Adipocyte (in vitro differentiated cells): Measurements from ENCODE around the gene BRD3OS.

Source experiments
- DNase-seq: peaks from one replicate; pipeline ENCODE4 v3.0.0-alpha.2; 2015; ENCODE audit warnings: low read depth
- H3K27me3 ChIP-seq: replicated peaks from 2 replicates; pipeline ENCODE4 v1.7.0; 2013; ENCODE audit warnings: mild to moderate bottlenecking, low read length, moderate library complexity; ENCODE audit not compliant: control insufficient read depth, insufficient read depth
- H3K36me3 ChIP-seq: 2 replicates; pipeline ENCODE4 v1.7.0; 2013; ENCODE audit warnings: low read length, mild to moderate bottlenecking, moderate library complexity; ENCODE audit not compliant: control insufficient read depth, insufficient read depth, severe bottlenecking
- H3K4me1 ChIP-seq: 2 replicates; pipeline ENCODE4 v1.7.0; 2013; ENCODE audit warnings: mild to moderate bottlenecking, low read length, moderate library complexity; ENCODE audit not compliant: control insufficient read depth, insufficient read depth
- H3K4me3 ChIP-seq: 2 replicates; pipeline ENCODE4 v1.7.0; 2013; ENCODE audit warnings: mild to moderate bottlenecking, low read length, moderate library complexity
- H3K9ac ChIP-seq: 2 replicates; pipeline ENCODE4 v1.7.0; 2013; ENCODE audit warnings: mild to moderate bottlenecking, low read length, moderate library complexity
- H3K9me3 ChIP-seq: 2 replicates; pipeline ENCODE4 v1.7.0; 2013; ENCODE audit warnings: mild to moderate bottlenecking, low read length, moderate library complexity; ENCODE audit not compliant: control insufficient read depth

BRD3OS gene, protein sequence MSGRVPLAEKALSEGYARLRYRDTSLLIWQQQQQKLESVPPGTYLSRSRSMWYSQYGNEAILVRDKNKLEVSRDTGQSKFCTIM

DNA sequence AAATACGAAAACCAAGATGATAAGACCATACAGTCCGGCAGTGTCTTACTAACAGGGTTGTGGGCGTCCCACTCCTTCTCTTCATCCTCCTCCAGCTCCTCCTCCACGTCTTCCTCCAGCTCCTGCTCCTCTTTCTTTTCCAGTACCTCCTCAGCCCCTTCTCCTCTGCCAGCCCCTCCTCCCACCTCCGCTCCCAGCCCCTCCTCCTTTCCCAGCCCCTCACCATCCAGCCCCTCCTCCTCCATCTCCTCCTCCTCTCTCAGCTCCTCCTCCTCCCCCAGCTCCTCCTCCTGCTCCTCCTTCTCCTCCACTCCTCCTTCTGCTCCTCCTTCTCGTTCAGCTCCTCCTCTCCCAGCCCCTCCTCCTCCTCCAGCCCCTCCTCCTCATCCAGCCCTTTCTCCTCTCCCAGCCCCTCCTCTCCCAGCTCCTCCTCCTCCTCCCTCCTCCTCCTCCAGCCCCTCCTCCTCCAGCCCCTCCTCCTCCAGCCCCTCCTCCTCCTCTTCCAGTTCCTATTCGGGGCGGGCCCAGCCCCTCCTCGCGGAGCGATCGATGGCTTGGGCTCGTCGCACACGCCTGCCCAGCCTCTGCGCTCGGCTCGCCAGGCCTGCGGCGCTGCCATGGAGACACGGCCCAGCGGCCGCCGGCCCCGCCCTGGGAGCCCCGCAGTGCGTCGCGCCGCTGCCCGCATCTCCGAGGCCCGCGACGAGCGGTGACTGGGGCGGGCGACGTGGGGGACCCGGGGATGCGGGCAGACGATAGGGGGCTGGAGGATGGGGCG, at the start of gene BRD3OS:
Gene BRD3OS (plus strand): TSS at position 654 of the 778 bp plus-strand sequence. CDS start 1,267 bp downstream, outside the sequence.
- peaks cover 14% of the 10 kb centered on the region for H3K4me1 ChIP-seq
- H3K4me3 ChIP-seq = peak within 1 kb of the TSS; percentile 83
- H3K9me3 ChIP-seq = no peaks in the 10 kb centered on the region
- H3K36me3 ChIP-seq = no peaks in the 10 kb centered on the region
- peak; percentile 100 for DNase-seq
- peak within 1 kb of the TSS; percentile 76 for H3K9ac ChIP-seq
- no peaks in the 10 kb centered on the region for H3K27me3 ChIP-seq

DNA sequence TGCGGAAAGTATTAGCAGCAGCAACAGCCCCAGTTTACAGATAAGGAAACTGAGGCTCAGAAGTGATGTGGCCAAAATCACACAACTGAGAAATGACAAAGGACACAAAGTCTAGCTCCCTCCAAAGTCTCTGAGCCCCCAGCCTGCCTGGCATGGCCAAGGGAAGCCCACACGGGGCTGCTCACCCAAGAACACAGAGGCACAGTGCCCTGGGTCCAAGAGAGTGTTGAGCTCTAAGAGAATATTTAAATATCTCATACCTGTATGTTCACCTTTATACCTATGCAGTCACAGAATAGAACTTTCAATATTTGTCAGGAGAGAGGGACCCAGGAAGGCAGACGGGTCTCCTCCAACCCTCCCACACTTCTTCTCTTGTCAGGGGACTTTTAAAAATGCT, 49.8 kb upstream of the BRD3OS start:
- no peak overlapping the region for H3K9ac ChIP-seq
- no peak overlapping the region for H3K4me3 ChIP-seq
- DNase-seq = no peak
- H3K36me3 ChIP-seq = no peaks in the 10 kb centered on the region
- no peaks in the 10 kb centered on the region for H3K27me3 ChIP-seq
- H3K4me1 ChIP-seq = peaks cover 26% of the 10 kb centered on the region
- H3K9me3 ChIP-seq = no peaks in the 10 kb centered on the region

DNA sequence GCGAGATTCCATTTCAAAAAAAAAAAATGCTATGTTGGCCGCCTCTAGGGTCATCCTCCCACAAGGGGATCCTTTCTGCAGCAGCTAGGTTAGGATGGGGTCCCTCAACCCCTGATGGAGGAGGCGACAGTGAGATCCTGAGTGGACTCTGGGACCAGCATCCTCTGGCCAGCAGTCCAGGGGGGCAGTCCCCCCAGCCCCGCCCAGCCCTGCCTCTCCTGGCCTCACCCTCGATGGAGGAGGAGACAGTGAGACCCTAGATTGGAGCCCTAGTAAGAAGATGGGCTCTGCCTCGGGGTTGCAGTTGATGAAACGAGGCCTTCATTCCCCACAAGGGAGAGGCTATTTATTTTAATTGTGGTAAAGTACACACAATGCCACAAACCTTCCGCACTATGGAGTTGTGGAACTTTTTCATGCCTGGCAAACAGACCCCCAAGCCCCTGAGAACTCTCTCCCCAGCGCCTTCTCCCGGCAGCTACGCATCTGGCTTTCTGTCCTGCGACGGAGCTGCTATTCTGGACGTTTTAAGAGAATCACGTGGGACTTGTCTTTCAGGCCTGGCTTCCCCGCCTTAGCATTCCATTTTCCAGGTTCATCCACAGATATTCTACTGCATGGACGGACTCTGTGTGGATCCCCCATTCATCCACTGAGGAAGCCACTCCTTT, 49.0 kb upstream of the BRD3OS start:
- no peak for DNase-seq
- Histone ChIP-seq H3K4me1 (peaks cover 26% of the 10 kb centered on the region), H3K9me3 (no peaks in the 10 kb centered on the region), H3K27me3 (no peaks in the 10 kb centered on the region), H3K4me3 (no peak overlapping the region), H3K9ac (no peak overlapping the region), H3K36me3 (no peaks in the 10 kb centered on the region)

DNA sequence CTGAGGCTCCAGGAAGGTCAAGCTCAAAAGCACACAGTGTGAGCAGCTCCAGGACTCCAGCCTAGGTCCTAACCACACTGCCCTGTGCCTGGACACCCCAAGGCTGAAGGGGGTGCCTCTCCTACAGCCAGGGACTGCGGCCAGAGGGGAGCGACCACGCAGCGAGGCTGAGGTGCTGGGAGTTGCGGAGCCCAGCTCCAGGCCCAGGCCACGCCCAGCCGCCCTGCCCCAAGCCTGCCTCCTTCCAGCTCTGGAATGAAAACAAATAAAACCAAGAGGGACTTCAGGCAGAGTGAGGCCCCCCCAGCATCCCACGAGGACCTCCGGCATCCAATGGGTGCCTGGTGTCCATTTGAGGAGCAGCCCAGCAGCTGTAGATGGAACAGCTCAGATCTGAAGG, 48.4 kb upstream of the BRD3OS start:
- H3K9ac ChIP-seq = no peak overlapping the region
- no peaks in the 10 kb centered on the region for H3K36me3 ChIP-seq
- H3K4me1 ChIP-seq = peaks cover 23% of the 10 kb centered on the region
- DNase-seq = no peak
- H3K9me3 ChIP-seq = no peaks in the 10 kb centered on the region
- no peak overlapping the region for H3K4me3 ChIP-seq
- no peaks in the 10 kb centered on the region for H3K27me3 ChIP-seq

DNA sequence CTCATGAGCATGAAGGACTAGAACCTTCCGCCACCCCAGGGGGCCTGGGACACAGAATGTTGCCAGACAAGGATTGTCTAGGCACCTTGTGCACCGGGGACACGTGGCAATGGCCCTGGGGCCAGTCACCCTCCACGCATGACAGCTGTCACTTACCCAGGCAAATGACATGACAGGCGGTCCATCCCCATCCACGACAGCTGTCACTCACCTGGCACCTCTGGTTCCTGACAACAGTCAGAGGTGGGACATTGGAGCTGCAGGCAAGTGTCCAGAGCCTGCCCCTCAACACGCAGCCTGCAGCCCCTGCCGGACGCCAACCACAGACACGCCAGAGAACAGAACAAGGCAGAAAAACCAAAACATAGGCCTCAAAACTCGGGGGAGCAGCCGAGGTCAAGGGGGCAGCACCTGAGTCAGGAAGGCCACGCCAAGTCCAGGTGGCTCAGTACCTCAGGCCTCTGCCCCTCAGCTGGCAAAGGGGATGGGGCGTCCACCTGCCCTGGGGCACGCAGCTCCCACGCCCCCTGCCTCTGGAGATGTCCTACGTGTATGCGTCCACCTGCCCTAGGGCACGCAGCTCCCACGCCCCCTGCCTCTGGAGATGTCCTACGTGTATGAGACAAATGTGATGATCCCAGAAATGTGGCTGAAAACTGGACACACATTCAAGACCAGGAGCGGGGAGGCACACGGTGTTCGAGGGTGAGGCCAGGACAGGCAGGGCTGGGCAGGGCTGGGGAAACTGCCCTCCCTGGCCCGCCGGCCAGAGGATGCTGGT, 47.7 kb upstream of the BRD3OS start:
- Histone ChIP-seq H3K4me3 (no peak overlapping the region), H3K9ac (no peak overlapping the region), H3K4me1 (peaks cover 18% of the 10 kb centered on the region), H3K9me3 (no peaks in the 10 kb centered on the region), H3K27me3 (no peaks in the 10 kb centered on the region), H3K36me3 (no peaks in the 10 kb centered on the region)
- no peak for DNase-seq

DNA sequence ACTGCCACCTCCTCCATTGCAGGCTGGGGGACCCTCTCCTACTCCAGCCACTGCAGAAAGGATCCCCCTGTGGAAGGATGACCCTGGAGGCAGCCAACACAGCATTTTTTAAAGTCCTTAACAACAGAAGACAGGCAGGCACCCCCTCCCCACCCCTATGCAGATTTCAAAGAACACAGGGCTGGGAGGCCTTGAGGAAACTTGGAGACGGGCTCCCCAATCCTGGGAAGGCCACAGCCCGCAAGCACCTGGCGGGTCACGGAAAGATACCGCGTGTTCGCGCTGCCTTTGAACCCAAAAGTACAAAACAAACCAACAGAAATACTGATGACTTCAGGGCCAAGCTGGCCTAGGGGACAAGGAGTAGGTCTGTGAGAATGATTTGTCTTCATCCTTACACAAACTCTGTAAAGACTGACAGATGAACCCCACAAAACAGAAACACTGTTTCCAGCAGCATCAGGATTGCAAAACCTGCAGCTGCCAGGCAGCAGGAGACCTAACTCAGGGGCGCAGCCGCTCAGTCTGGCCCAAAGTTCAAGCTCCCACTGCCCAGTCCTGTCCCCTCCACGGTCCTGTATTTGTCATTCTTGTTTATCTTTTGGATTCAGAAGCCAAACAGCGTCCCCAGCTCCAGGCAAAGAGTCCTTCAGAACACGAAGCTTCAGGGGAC, 46.9 kb upstream of the BRD3OS start:
- H3K4me1 ChIP-seq = peaks cover 18% of the 10 kb centered on the region
- no peaks in the 10 kb centered on the region for H3K9me3 ChIP-seq
- peak overlapping the region; percentile 37 for H3K9ac ChIP-seq
- H3K27me3 ChIP-seq = no peaks in the 10 kb centered on the region
- DNase-seq = no peak
- peak overlapping the region; percentile 57 for H3K4me3 ChIP-seq
- H3K36me3 ChIP-seq = no peaks in the 10 kb centered on the region

DNA sequence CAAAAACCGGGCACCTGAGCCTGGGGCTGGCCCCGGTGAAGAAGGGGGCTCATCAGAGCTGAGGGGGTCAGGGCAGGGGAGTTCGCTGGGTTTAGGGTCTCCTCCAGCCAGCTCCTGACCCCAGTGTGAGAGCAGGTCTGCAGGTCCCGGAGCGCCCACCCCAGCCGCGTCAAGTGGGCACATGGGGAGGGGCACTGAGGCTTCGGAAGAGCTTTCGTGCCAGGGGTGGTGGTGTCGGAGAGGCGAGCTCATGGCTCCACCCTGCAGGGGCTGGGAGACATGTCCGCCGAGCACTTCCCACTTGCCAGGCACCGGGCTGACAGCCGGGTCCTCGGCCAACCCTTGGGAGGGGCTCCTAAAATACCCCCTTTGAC, 46.4 kb upstream of the BRD3OS start:
- Histone ChIP-seq H3K4me3 (peak overlapping the region; percentile 57), H3K9ac (peak overlapping the region; percentile 37), H3K36me3 (no peaks in the 10 kb centered on the region), H3K27me3 (no peaks in the 10 kb centered on the region), H3K9me3 (no peaks in the 10 kb centered on the region), H3K4me1 (peaks cover 18% of the 10 kb centered on the region)
- no peak for DNase-seq

DNA sequence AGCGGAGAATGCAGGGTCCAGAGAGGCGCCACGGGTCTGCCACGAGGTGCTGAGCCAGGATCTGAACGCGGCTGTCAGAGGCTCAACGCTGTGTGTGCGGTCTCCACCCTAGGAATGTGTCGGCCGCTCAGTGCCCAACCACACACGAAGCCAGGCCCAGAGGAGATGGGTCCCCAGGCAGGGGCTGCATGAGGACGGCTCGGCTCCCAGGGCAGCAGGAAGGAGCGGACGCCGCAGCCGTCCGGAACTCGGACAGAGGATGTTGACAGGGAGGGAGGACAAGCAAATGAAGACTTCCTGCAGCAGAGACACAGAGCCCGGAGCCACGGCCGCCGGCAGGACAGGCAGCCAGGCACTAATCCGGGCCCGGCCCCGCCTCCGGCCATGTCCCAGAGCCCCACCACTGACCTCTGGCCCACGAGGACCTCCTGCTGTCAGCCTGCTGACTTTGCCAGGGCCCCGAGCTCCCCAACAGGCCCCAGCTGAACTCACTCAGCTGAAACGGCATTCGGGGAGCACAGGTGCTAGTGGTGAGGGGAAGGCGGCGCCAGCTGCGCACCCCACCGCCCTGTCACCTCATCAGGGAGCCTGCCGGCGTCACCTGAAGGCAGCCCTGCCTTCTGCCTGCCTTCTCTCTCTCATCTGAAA, 45.9 kb upstream of the BRD3OS start:
- Histone ChIP-seq H3K4me3 (peak overlapping the region; percentile 57), H3K9ac (peak overlapping the region; percentile 37), H3K4me1 (peaks cover 18% of the 10 kb centered on the region), H3K36me3 (no peaks in the 10 kb centered on the region), H3K27me3 (no peaks in the 10 kb centered on the region), H3K9me3 (no peaks in the 10 kb centered on the region)
- DNase-seq = no peak

DNA sequence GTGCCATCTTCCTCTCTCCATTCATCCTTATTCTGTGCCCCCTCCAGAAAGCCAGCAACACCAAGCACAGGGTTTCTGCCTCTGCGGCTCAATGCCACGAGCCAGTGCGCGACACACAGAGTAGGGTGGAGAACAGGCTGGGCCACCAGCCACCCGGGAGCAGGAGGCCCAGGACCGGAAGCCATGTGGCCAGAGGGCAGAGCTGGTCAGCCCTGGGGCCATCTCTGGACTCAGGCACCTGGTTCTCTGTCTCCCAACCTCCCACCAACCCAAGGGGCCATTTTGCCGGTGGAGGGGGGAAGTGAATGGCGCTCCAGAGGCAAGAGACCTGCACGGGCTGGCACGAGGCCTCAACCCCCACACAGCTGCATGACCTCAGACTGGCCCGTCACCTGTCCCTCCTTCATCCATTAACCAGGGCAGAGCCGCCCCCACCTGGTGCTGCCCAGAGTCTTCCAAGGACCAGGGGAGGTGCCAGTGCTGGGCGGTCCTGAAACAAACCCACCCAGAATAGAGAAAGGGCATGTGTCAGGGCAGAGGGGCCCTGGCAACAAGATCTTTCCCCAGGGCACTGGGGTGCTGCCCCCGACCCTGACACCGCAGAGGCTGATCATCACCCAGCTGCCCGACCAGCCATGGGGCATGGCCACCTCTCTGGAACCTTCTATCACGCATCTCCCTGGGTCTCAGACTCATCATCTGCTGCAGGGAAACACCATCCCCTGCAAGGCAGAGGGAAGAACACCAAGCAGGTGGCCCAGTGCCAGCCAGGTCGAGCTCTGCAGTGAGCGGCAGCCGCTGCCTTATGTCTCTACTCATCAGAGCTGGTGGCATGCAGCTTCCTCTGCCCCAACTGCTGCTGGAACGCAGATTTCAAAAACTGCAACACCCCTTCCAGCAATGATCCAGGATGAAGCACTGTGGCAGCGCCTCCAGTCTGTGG, 45.1 kb upstream of the BRD3OS start:
- peaks cover 18% of the 10 kb centered on the region for H3K4me1 ChIP-seq
- no peak for DNase-seq

More for the DNA sequence above, 45.1 kb upstream of the BRD3OS start:
- peak overlapping the region; percentile 37 for H3K9ac ChIP-seq
- no peaks in the 10 kb centered on the region for H3K27me3 ChIP-seq
- peak overlapping the region; percentile 57 for H3K4me3 ChIP-seq
- no peaks in the 10 kb centered on the region for H3K9me3 ChIP-seq
- no peaks in the 10 kb centered on the region for H3K36me3 ChIP-seq
